IMR-90 (cell line): ENCODE measurements around the gene CUL3. TPM values are rescaled to one million over a fixed set of nuclear protein-coding genes. Genes with fewer than 3 reads are reported as not detected.

Source experiments
- ATAC-seq: fragments of 200-7000 bp; cut with Tn5 transposase; 2 replicates; pipeline ENCODE4 v1.9.1; 2020; ENCODE audit warnings: low read depth, mild to moderate bottlenecking, moderate library complexity
- BruUV-seq: library from RNA; stranded (reverse); fragments of 400-500 nt; replicated peaks from 2 replicates; lab custom pipeline; 2021; lab: Mats Ljungman, UMichigan
- CTCF ChIA-PET: fragments of 300-600 bp; formaldehyde crosslinking; extraction: SDS; loops from one replicate; lab custom pipeline; 2021; ENCODE audit warnings: antibody characterized with exemption; lab: Yijun Ruan, JAX
- POLR2A ChIA-PET: fragments of 300-600 bp; sonication (Branson Sonifier 250); formaldehyde crosslinking; loops from one replicate; lab custom pipeline; 2022; ENCODE audit warnings: antibody characterized with exemption; ENCODE audit not compliant: unreplicated experiment; lab: Charles Lee
- DNase-seq: peaks from one replicate; pipeline ENCODE4 v3.0.0; 2013
- H2AFZ ChIP-seq: replicated peaks from 2 replicates; pipeline ENCODE3; 2013; ENCODE audit warnings: low read length, mild to moderate bottlenecking; ENCODE audit not compliant: poor library complexity
- H2AK5ac ChIP-seq: 2 replicates; pipeline ENCODE4 v1.6.1; 2013; ENCODE audit warnings: low read depth, low read length, inconsistent platforms
- H2AK9ac ChIP-seq: replicated peaks from 2 replicates; pipeline ENCODE3; 2013; ENCODE audit warnings: mild to moderate bottlenecking, low read depth, low read length, moderate library complexity; ENCODE audit not compliant: poor library complexity
- H2BK120ac ChIP-seq: 2 replicates; pipeline ENCODE4 v1.6.1; 2013; ENCODE audit warnings: low read depth, low read length, inconsistent platforms
- H2BK15ac ChIP-seq: 3 replicates; pipeline ENCODE4 v1.6.1; 2013; ENCODE audit warnings: low read depth, low read length, inconsistent platforms
- H2BK20ac ChIP-seq: 2 replicates; pipeline ENCODE4 v1.6.1; 2013; ENCODE audit warnings: low read depth, mild to moderate bottlenecking, inconsistent platforms, low read length, moderate library complexity
- H2BK5ac ChIP-seq: 2 replicates; pipeline ENCODE4 v1.6.1; 2013; ENCODE audit warnings: mild to moderate bottlenecking, low read depth, low read length, inconsistent platforms; ENCODE audit not compliant: poor library complexity, severe bottlenecking
- H3K14ac ChIP-seq: replicated peaks from 2 replicates; pipeline ENCODE4 v1.6.1; 2013; ENCODE audit warnings: low read depth, low read length, inconsistent platforms
- H3K18ac ChIP-seq: 2 replicates; pipeline ENCODE4 v1.6.1; 2013; ENCODE audit warnings: low read depth, low read length, control low read depth
- H3K23ac ChIP-seq: 2 replicates; pipeline ENCODE4 v1.6.1; 2013; ENCODE audit warnings: low read depth, low read length, inconsistent platforms
- H3K27ac ChIP-seq: 2 replicates; pipeline ENCODE4 v1.5.1; 2013; ENCODE audit warnings: mild to moderate bottlenecking, control low read depth, low read length; ENCODE audit not compliant: insufficient read depth
- H3K27me3 ChIP-seq: 2 replicates; pipeline ENCODE4 v1.6.1; 2013; ENCODE audit warnings: low read length; ENCODE audit not compliant: control insufficient read depth, insufficient read depth
- H3K36me3 ChIP-seq: 2 replicates; pipeline ENCODE4 v1.6.1; 2013; ENCODE audit warnings: low read length, mixed read lengths; ENCODE audit not compliant: control insufficient read depth, insufficient read depth
- H3K4ac ChIP-seq: 2 replicates; pipeline ENCODE4 v1.6.1; 2013; ENCODE audit warnings: low read depth, low read length, inconsistent platforms
- H3K4me1 ChIP-seq: 2 replicates; pipeline ENCODE4 v1.6.1; 2013; ENCODE audit warnings: low read length, mixed read lengths; ENCODE audit not compliant: control insufficient read depth, insufficient read depth
- H3K4me2 ChIP-seq: 2 replicates; pipeline ENCODE4 v1.6.1; 2013; ENCODE audit warnings: low read depth, mild to moderate bottlenecking, control low read depth, low read length, moderate library complexity
- H3K4me3 ChIP-seq: 2 replicates; pipeline ENCODE4 v1.5.1; 2013; ENCODE audit warnings: low read depth, mild to moderate bottlenecking, control low read depth, low read length, moderate library complexity; ENCODE audit not compliant: insufficient read depth
- H3K56ac ChIP-seq: 2 replicates; pipeline ENCODE4 v1.6.1; 2013; ENCODE audit warnings: low read length, inconsistent platforms; ENCODE audit not compliant: insufficient read depth; ENCODE audit errors: extremely low read depth
- H3K79me1 ChIP-seq, 2 experiments: 2 replicates each; pipeline ENCODE4 v1.6.1; 2013; ENCODE audit warnings: low read length in 2 of 2, inconsistent platforms in 1 of 2, low read depth in 1 of 2
- H3K9ac ChIP-seq: 2 replicates; pipeline ENCODE4 v1.6.1; 2013; ENCODE audit warnings: low read depth, low read length, control low read depth
- H3K9me1 ChIP-seq: 2 replicates; pipeline ENCODE4 v1.6.1; 2013; ENCODE audit warnings: low read length, inconsistent platforms; ENCODE audit not compliant: insufficient read depth
- H3K9me3 ChIP-seq: 2 replicates; pipeline ENCODE4 v1.6.1; 2013; ENCODE audit warnings: low read length; ENCODE audit not compliant: control insufficient read depth, insufficient read depth
- H4K20me1 ChIP-seq: 2 replicates; pipeline ENCODE4 v1.6.1; 2013; ENCODE audit warnings: low read length, inconsistent platforms; ENCODE audit not compliant: insufficient read depth
- H4K5ac ChIP-seq: 2 replicates; pipeline ENCODE4 v1.6.1; 2013; ENCODE audit warnings: mild to moderate bottlenecking, low read depth, low read length, control low read depth
- H4K8ac ChIP-seq, 2 experiments: 2 replicates each; pipeline ENCODE4 v1.6.1; 2013; ENCODE audit warnings: low read depth in 2 of 2, low read length in 2 of 2, control low read depth in 1 of 2, inconsistent platforms in 1 of 2
- H4K91ac ChIP-seq: 2 replicates; pipeline ENCODE4 v1.6.1; 2013; ENCODE audit warnings: low read depth, low read length, inconsistent platforms; ENCODE audit not compliant: insufficient read depth
- CEBPB ChIP-seq: IDR thresholded peaks from 2 replicates; pipeline ENCODE4 v1.6.1; 2012; ENCODE audit warnings: low read depth, low read length, improper control_type of control experiment
- CHD1 ChIP-seq: IDR thresholded peaks from 2 replicates; pipeline ENCODE4 v1.6.1; 2012; ENCODE audit warnings: low read depth, low read length, improper control_type of control experiment
- WGBS, 2 experiments: methylation state at CpG; one replicate each; pipeline versions ENCODE4 v1.1.5 to v1.1.7; 2013; ENCODE audit warnings: missing lambda C conversion rate in 2 of 2; ENCODE audit not compliant: insufficient read length in 1 of 2; ENCODE audit errors: extremely low coverage in 2 of 2; 5-methylcytosine and 5-hydroxymethylcytosine counted together
- dilution Hi-C: fragments of 300-500 bp; cut with HindIII; formaldehyde crosslinking; loops from one replicate; pipeline ENCODE4 v1.14.3; 2018; ENCODE audit warnings: low sequenced_read_pairs; ENCODE audit not compliant: unreplicated experiment
- in situ Hi-C: fragments of 300-500 bp; cut with MboI; formaldehyde crosslinking; loops from 3 replicates; pipeline ENCODE4 v1.14.3; 2019; ENCODE audit warnings: low sequenced_read_pairs, inconsistent platforms, mixed read lengths
- intact Hi-C: fragments of 100-400 bp; cut with micrococcal nuclease; formaldehyde crosslinking; loops from 2 replicates; pipeline ENCODE4 v1.10.0; 2022
- polyA plus RNA-seq, 3 experiments: library from polyadenylated mRNA; depleted of rRNA; stranded (reverse); fragments of >200 nt; gene quantifications; 2 replicates each; pipeline ENCODE4 v1.2.3, GENCODE V29; 2012; ENCODE audit warnings: low replicate concordance in 1 of 3
- total RNA-seq: library from RNA; depleted of rRNA; stranded (reverse); fragments of >200 nt; gene quantifications from 2 replicates; pipeline ENCODE4 v1.2.3, GENCODE V29; 2012

Gene CUL3
- total and polyA plus RNA-seq, 2 of the 4 experiments (the other 2 are of a cell fraction), result 33.7 to 45.7 TPM

DNA sequence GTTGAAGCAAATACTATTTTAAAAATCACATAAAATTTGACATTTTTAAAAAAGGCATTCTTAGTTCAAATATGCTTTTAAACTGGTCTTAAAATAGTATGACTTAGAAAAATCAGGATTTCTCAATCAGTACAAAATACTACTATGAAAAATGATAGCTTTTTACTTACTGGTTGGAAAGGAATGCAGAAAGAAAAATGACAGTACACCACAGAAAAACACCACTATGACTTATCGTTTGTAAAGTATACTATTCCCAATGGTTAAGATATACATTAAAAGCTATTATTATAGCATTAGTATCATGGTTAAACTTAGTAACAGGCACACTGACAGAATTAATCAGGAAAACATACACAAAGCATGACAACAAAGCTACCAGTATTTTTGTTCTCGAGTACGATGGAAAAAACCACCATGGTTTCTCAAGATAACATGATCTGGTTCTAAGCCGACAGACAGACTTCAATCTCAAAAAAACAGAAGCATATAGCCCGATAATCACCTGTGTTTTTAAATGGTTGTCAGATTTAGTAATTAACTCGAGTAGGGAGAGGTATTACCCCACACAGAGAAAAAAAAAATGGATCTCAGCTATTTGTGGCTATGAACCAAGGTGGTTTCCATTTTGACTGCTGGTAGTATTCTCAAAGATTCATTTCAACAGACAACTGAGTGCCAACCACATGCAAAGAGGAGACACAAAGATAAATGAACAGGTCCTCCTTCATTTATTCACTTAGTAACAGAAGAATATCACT is 39.1 kb downstream of the CUL3 start:
- DNase-seq (peak; percentile 87), ATAC-seq (peak; percentile 90)
- H3K9me1 ChIP-seq, result peaks cover 6% of the 10 kb centered on the region; the same call in 1 of the 2 replicates
- no peak overlapping the region for H2BK15ac ChIP-seq
- BruUV-seq, result no TSS peak
- intact Hi-C loops, result no loop called here
- H3K4me1 ChIP-seq, result peaks cover 5% of the 10 kb centered on the region
- no peak overlapping the region for H2AK9ac ChIP-seq
- H3K14ac ChIP-seq, result no peak overlapping the region
- H2BK120ac ChIP-seq, result no peak overlapping the region
- POLR2A ChIA-PET, result no interaction called here
- no peak overlapping the region for H3K27ac ChIP-seq
- H3K27me3 ChIP-seq, result no peaks in the 10 kb centered on the region
- dilution Hi-C loops, result no loop called here
- peak overlapping the region; percentile 17 for H2BK5ac ChIP-seq
- no peak for TF ChIP-seq CHD1
- TF ChIP-seq CEBPB, result peak; percentile 71
- CTCF ChIA-PET, result interaction anchor here (0.6 to 0.7 kb wide), 3 partner anchors 17 to 1950 kb away, joined by 3 read pairs; no protein-coding TSS in a partner anchor
- H3K36me3 ChIP-seq, result peaks cover 7% of the 10 kb centered on the region
- no peak overlapping the region for H2BK20ac ChIP-seq
- H4K8ac ChIP-seq, result no peak overlapping the region
- no peak overlapping the region for H2AK5ac ChIP-seq
- peaks cover 48% of the 10 kb centered on the region for H4K20me1 ChIP-seq
- H3K9me3 ChIP-seq, result no peaks in the 10 kb centered on the region
- H3K4me2 ChIP-seq, result peak overlapping the region; percentile 44; the same call in 1 of the 2 replicates
- H3K18ac ChIP-seq, result no peak overlapping the region
- no peak overlapping the region for H2AFZ ChIP-seq
- no peak overlapping the region for H4K91ac ChIP-seq
- no peak overlapping the region for H3K4me3 ChIP-seq
- no peak overlapping the region for H3K56ac ChIP-seq
- no peak overlapping the region for H3K4ac ChIP-seq
- no peak overlapping the region for H4K5ac ChIP-seq
- H3K9ac ChIP-seq, result no peak overlapping the region
- in situ Hi-C loops, result no loop called here
- H3K79me1 ChIP-seq, result peaks cover 35 to 59% of the 10 kb centered on the region in 2 experiments
- H3K23ac ChIP-seq, result no peak overlapping the region
- no CpG with 5 or more reads among the region's 6 CpGs for WGBS, 2 experiments
